Activated gamma-delta T cell treated with anti-CD3 and anti-CD28 coated beads, Interleukin-2, amount 50 U/mL, for 16 hours (primary cell): Measurements from ENCODE around the gene TSPAN9.

Experiments used
- DNase-seq: peaks from one replicate; pipeline ENCODE4 v3.0.0-alpha.2; 2020; ENCODE audit warnings: low read depth

The TSPAN9 gene

DNA sequence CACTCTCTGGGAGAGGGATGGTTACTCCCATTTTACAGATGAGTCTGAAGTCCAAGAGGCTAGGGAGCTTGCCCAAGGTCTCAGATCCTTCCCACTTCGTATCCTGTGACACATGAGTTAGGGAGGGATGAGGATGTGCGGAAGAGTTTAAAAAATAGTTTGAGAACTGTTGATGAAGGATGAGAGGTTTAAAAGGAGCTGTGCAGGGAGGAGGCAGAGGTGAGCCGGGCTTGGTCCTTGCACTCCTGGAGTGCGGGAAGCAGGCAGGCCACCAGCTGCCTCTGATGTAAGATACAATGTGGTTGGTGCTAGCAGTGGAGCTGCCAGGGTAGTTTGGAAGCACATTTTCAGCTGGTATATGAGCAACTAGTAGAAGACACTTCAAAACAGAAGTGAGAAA is 46.5 kb downstream of the TSPAN9 start:
- no peak for DNase-seq

DNA sequence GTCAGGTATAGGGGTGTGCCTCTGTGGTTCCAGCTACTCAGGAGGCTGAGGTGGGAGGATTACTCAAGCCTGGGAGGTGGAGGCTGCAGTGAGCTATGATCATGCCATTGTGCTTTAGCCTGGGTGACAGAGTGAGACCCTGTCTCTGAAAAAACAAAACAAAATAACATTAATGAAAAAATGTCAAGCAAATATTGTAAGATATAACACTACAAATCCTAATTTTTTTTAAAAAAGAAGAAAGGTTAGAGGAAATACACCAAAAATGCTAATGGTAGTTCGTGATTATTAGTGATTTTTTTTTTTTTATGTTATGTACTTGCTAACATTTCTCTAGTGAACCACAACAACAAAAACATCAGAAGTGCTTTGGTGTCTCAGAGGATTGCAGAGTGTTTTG is 47.7 kb downstream of the TSPAN9 start:
- no peak for DNase-seq

GRCh38 chr12:3125674-3126073 is 48.5 kb downstream of the TSPAN9 start:
- DNase-seq = no peak

DNA sequence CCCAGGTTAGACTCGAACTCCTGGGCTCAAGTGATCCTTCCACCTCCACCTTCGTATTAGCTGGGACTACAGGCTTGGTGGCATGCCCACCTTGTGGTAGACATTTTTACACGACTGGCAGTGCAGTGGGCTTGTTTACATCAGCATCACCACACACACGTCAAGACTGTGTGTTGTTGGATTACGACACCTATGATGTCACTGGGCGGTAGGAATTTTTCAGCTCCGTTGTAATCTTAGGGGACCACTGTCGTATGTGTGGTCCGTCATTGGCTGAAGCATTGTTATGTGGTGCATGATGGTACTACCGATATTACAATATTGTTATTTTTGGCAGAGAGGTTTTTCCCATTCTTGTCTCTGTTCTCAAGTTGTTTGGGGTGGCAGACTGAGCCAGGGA is 50.7 kb downstream of the TSPAN9 start:
- no peak for DNase-seq

- DNase-seq = no peak
Measured at GRCh38 chr12:3128498-3129293, 51.5 kb downstream of the TSPAN9 start.

- no peak for DNase-seq
Measured at GRCh38 chr12:3129301-3130056, 52.3 kb downstream of the TSPAN9 start.

- no peak for DNase-seq
Measured at GRCh38 chr12:3130057-3130830, 53.1 kb downstream of the TSPAN9 start.

DNA sequence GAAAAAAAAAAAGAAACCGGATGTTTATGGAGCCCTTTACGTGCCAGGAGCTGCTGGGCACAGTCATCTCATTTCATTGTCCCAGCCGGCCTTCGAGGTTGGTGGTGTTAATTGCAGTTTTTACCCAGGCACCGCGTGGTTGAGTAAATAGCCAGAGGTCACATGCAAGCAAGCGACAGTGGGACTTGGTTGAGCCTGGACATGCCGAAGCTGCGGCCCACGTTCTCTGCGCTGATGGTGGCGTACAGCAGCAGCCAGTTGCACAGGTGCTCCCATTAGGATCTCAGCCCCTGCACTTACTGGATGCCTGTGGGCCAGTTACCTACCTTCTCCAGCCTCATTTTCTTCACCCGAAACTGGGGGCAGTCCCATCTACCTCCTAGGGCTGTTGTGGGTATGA is 54.0 kb downstream of the TSPAN9 start:
- no peak for DNase-seq

- no peak for DNase-seq
Measured at GRCh38 chr12:3132636-3133404, 55.6 kb downstream of the TSPAN9 start.

DNA sequence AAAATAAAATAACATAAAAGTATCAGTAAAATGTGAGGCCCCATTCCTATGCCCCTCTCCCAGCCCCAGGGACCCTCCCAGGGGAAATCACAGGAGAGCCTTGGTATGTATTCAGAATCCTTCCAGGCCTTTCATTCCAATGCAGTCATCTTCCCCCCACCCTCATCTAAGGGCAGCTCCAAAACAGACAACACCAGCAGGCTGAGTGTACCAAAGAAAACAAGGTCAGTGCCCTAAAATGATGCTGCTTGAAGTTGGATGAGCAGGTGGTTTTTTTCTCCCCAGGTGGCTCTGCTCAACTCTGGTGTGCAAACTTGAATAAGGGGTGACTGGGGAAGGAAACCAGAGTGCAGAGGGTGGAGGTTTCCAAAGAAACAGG is 56.2 kb downstream of the TSPAN9 start:
- no peak for DNase-seq

DNA sequence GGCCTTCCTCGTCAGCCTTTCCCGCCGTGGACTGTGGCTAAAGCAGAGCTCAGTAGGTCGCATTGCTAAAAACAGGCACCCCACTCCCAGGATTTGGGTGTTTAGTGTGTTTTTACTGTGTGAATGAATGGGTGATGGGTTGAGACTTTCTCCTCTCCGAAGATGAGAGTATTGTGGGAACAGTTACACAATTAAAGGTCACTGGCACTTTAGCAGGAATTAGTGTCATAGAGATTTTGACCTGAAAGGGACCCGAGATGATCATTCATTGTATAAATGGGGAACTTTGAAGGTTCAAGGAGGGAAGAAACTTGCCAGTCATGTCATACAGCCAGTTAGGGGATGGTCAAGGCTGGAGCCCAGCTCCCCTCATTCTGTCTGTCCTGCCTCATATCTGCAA is 56.9 kb downstream of the TSPAN9 start:
- no peak for DNase-seq

DNA sequence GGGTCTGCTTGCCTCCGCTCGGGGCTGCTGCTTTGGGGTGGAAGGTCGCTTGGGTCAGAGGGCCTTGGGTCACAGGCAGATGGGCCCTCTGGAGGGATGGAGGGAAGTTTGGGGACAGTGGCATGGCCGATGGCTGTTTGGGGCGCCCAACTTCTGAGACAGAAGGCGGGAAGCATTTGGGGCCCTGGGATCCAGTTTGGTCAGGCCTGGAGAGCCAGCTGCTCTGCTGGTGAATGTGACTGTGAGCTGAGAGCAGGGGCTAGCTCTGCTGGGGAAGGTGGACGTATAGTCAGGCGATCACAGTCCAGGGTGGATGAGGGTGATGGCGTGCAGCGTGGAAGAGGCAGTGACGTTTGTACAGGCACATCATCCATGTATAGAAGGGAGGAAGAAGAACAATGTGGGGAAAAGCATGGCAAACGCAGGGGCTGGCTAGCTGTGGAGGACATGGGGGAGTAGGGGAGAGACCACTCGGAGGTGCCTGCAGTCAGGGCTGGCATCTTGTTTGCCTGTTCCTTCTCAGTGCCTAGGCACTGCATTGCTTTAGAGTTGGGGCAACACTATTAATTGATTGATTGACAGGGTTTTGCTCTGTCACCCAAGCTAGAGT is 57.5 kb downstream of the TSPAN9 start:
- no peak for DNase-seq

DNA sequence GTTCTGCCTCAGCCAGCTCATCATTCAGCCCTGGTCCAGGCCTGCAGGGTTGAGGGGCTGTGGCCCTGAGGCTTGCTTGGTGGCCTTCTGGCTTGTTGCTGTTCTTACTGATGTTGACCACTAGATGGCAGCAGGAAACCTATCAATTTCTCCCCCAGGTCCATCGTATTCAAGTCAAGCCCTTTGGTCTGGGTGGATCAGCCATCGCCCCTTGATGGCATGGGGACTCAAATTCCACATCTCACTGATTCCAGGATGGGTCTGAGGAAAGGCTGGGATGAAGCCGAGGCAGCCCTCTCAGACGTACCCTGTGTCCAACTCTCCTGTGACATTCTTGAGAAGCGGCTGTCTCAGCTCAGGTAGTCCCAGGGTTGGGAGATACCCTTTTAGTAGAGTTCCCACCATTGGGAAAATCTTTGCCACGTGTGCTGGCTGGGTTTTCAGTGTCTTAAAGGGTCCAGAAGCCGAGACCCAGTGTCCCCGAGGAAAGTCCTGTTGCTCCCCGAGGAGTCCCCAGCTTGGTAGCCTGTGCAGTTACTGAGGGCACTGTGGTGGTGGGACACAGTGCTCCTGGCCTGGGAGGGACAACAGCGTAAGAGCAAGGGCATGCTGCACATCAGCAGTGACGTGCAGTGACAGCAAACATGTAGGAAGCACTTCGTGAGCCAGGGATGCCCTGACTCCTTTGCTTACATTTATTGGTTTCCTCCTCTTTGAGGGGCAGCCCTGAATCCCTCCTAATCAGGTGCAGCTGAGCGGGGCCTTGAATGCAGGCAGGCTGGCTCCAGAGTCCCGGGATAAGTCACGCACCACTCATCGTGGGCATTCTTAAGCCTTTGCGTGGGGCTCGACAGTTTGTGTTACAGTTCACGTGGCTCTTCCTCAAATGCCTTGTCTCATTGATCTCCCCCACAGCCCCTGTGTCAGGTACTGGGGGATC is 58.6 kb downstream of the TSPAN9 start:
- DNase-seq = no peak

DNA sequence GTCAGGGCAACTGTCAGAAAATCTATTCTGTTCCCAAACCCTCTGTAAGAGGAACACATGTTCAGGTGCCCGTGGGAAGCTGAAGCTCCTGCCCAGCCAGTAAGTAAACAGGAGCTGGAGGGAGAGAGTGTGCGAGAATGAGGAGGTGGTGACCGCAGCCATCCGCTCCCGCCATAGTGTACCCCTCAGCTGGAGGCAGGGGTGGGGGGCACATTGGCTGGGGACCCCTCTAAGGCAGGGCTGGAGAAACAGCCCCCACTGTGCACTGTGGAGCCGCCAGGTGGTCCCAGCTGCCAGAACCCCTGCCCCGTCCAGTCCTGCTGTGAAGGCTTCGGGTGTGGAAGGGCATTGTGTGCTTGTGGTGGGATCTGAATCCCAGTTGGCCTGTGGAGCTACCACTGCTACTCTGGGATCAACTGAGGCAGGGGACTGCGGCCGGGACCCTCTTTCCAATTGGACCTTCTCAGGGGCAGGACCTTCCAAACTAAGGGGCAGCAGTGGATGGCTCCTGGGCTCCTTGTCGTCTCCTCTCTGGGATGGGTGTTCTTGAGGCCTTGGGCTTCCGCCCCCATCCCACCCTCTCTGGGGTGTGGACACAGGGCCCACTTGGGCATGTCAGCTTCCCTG is 59.6 kb downstream of the TSPAN9 start:
- DNase-seq = no peak

DNA sequence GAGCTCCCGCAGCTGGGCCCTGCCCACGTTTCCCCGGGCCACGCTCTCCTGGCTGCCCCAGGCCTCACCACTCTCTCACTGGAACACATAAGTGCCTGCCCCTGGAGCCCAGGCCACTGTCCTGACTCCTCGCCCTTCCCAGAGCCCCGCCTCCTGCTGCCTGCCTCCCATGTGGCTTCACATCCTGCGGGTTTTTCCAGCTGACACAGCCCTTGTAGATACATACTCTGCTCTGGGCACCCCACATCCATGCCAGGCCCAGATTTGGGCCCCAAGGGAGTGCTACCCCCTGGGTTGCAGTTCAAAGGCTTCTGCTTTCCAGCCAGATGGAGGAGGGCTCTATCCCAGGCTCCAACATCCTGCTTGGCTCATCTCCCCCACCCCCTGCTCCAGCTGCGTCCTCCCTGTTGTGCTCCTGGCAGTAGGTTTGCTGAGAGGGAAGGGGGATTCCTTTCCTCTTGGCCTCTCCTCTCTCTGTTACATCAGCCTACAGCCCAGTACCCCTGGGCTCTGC is 60.1 kb downstream of the TSPAN9 start:
- no peak for DNase-seq

DNA sequence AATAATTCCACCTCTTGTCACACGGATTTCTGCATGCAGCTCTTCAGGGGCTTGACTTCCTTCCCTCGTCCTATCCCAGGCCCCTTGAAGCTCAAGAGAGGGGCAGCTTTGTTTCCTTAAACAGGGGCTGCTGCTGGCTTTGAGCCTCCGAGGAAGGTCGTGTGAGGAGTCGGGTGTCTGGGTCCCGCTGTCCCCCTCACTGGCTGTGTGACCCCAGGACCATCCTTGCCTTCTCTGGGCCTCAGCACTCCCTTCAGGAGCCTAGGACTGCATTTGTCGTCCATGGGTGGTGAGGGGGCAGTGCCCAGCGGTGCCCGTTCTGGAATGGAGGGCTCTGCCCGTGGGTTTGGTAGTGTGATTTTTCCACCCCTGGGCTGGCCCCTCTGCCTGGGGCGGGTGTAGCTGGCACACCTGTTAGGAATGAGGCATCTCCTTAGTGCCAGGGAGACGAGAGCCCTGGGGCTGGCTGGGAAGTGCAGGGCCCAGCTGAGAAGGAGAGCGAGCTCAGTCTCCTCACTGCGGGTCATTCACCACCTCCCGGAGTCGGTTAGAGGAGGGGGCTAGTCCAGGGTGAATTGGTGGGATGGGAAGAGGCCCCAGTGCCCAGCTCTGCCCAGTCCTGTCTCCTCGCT is 60.8 kb downstream of the TSPAN9 start:
- no peak for DNase-seq

GRCh38 chr12:3138941-3139511 is 61.8 kb downstream of the TSPAN9 start:
- no peak for DNase-seq

DNA sequence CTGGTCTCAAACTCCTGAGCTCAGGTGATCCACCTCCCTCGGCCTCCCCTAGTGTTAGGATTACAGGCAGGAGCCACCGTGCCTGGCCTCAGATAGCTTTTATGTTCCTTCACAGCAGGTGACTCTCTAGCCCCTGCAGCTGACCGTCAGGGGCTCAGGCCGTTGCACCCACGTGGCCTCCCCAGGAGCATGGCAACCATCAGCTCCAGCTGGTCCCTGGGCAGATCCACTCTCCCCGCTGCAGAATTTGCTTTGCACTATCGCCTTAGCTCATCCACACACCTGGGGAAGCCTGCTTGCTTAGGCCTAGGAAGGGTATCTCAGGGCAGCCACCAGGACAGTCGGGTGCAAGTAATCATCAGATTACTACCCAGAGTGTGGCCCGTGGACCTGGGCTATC is 62.6 kb downstream of the TSPAN9 start:
- DNase-seq = no peak

DNA sequence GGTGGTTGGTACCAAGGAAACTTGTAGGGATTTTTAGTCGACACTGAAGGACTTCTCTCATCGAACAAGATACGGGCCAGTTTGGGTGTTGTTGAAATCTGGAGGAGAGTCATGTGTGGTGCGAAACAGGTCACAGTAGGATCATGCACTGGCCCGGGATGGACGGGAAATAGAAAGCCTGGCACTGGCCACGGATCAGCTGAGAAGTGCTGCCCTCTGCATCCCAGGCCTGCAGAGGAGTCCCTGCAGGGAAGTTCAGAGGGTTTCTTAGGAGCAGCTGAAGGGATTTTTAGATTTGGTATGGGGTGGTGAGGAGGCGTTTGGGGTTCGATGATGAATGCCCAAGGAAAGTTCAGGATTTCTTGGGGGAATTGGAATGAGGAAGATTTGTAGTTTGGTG is 63.1 kb downstream of the TSPAN9 start:
- no peak for DNase-seq
